Gastrocnemius medialis (tissue), 4 donors: Measurements from ENCODE around the gene MSLN. TPM values are rescaled to one million over a fixed set of nuclear protein-coding genes. Genes with fewer than 3 reads are reported as not detected.

Experiments
- ATAC-seq, 2 donors: fragments of 150-250 bp; one replicate each; pipeline ENCODE4 v1.9.1; 2016
- DNase-seq, 2 donors: peaks; one replicate each; pipeline ENCODE4 v3.0.0-alpha.2; 2019
- H3K27ac ChIP-seq, 4 donors: fragments of 200-600 bp; sonication (generic); 1 replicate in 1 of 4; 2 replicates in 3 of 4; pipeline ENCODE4 v1.5.1; 2016 to 2018; ENCODE audit warnings: mild to moderate bottlenecking in 2 of 4, moderate library complexity in 1 of 4
- H3K27me3 ChIP-seq, 3 donors: fragments of 200-600 bp; sonication (generic) in 2 of 3; 1 replicate in 1 of 3; 2 replicates in 2 of 3; pipeline versions ENCODE4 v1.5.1 to v1.6.0; 2016 to 2019; ENCODE audit warnings: mild to moderate bottlenecking in 1 of 3, moderate library complexity in 1 of 3
- H3K36me3 ChIP-seq, 2 donors: fragments of 200-600 bp; sonication (generic) in 1 of 2; one replicate each; pipeline ENCODE4 v1.5.1; 2017 to 2018
- H3K4me1 ChIP-seq, 2 donors: fragments of 200-600 bp; sonication (generic) in 1 of 2; one replicate each; pipeline ENCODE4 v1.5.1; 2016 to 2017; ENCODE audit warnings: mild to moderate bottlenecking in 2 of 2
- H3K4me3 ChIP-seq, 4 donors: fragments of 200-600 bp; sonication (generic) in 3 of 4; 1 replicate in 1 of 4; 2 replicates in 3 of 4; pipeline ENCODE4 v1.5.1; 2016 to 2019; ENCODE audit warnings: mild to moderate bottlenecking in 2 of 4
- H3K9me3 ChIP-seq, 3 donors: fragments of 200-600 bp; sonication (generic) in 2 of 3; 1 replicate in 1 of 3; 2 replicates in 2 of 3; pipeline ENCODE4 v1.5.1; 2016 to 2019
- CTCF ChIP-seq, 5 experiments: fragments of 450-650 bp in 3 of 5; fragments of 200-600 bp in 2 of 5; sonication (generic) in 2 of 5; IDR thresholded peaks in 4 of 5; conservative IDR thresholded peaks in 1 of 5; 1 replicate in 4 of 5; 2 replicates in 1 of 5; pipeline ENCODE4 v1.5.1; 2016 to 2019; ENCODE audit warnings: antibody characterized with exemption in 5 of 5, mild to moderate bottlenecking in 3 of 5, moderate library complexity in 3 of 5
- POLR2A ChIP-seq, 2 donors: fragments of 450-650 bp; IDR thresholded peaks; one replicate each; pipeline ENCODE4 v1.6.1; 2017; ENCODE audit warnings: antibody characterized with exemption in 2 of 2, mild to moderate bottlenecking in 2 of 2, moderate library complexity in 2 of 2
- in situ Hi-C, 4 donors: fragments of 200-750 bp; cut with MboI; loops; one replicate each; pipeline versions ENCODE4 v1.15.0 to v1.8.0; 2017; ENCODE audit warnings: low sequenced_read_pairs in 4 of 4
- intact Hi-C: fragments of 100-400 bp; cut with DNase I; formaldehyde crosslinking; loops from one replicate; pipeline ENCODE4 v1.15.1; 2023; ENCODE audit warnings: low total_unique reads
- total RNA-seq, 4 donors: library from RNA; depleted of rRNA; stranded (reverse); fragments of >200 nt; gene quantifications; one replicate each; pipeline versions ENCODE4 v1.1.0 to v1.2.3, GENCODE V29; 2016

Gene MSLN
- total RNA-seq, 4 donors from 2014 or later: not detected

GRCh38 chr16:734208-734980 is 26.1 kb upstream of the MSLN start:
- intact Hi-C loops (no loop called here), in situ Hi-C loops (no loop called here)
- TF ChIP-seq POLR2A (IDR thresholded peaks at IDR 0.05) (no peak), CTCF (IDR thresholded peaks at IDR 0.05 in 4 of 5, conservative IDR thresholded peaks at IDR 0.05 in 1 of 5) (no peak)
- no peak overlapping the region for H3K4me3 ChIP-seq
- no peaks in the 10 kb centered on the region for H3K27me3 ChIP-seq
- no peaks in the 10 kb centered on the region for H3K9me3 ChIP-seq
- H3K27ac ChIP-seq: no peak overlapping the region
- H3K36me3 ChIP-seq: peaks cover 0 to 68% of the 10 kb centered on the region in 2 donors
- no peaks in the 10 kb centered on the region for H3K4me1 ChIP-seq
- DNase-seq (no peak), ATAC-seq (no peak)

DNA sequence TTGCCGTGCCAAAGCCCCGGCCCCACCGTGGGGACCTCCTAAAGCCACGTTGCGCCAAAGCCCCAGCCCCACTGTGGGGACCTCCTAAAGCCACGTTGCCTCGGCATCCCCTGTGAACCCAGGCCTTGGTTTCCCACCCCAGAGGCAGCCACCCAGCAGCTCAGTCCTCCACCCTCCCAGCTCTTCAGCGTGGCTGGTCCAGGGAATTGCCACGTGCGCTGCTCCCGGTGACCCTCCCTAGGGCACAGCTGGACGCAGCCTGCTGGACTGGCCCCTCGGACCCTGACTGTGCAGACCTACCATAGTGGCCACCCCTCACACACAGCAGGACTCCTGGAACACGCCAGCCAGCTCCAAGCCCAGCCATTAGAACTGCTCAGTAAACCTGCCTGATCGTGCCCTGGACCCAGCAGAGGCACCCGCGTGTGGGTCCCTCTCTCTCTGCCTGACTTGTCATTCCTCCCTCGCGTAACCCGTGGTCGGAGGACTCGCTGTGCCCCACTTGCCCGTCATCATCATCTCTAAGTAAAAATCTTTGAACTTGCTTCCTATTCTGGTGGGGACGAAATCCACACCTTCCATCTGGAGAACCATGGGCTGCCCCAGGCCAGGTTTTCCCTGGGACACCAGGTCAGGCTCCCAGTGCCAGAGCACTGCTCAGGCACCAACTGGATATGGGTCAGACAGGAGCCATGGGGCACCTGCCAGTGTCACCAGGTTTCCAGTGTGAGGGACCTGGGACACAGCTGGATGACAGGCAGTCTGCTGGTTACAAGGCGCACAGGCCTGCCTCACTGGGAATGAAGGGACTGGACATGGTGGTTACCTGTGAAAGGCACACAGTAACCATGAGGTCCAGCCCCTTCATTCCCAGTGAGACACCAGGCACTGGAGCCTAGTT is 25.3 kb upstream of the MSLN start:
- no peak overlapping the region for H3K4me3 ChIP-seq

GRCh38 chr16:735982-736453 is 24.5 kb upstream of the MSLN start:
- peaks cover 7 to 8% of the 10 kb centered on the region in 2 donors for H3K4me1 ChIP-seq
- no peaks in the 10 kb centered on the region for H3K27me3 ChIP-seq
- ATAC-seq (no peak), DNase-seq (no peak)
- H3K9me3 ChIP-seq: no peaks in the 10 kb centered on the region
- TF ChIP-seq CTCF (IDR thresholded peaks at IDR 0.05 in 4 of 5, conservative IDR thresholded peaks at IDR 0.05 in 1 of 5) (no peak), POLR2A (IDR thresholded peaks at IDR 0.05) (no peak)
- intact Hi-C loops (no loop called here), in situ Hi-C loops (no loop called here)
- H3K36me3 ChIP-seq: peaks cover 0 to 62% of the 10 kb centered on the region in 2 donors
- H3K4me3 ChIP-seq: no peak overlapping the region
- no peak overlapping the region for H3K27ac ChIP-seq

More for the DNA sequence above, 25.3 kb upstream of the MSLN start:
- intact Hi-C loops: no loop called here
- no peak for TF ChIP-seq POLR2A (IDR thresholded peaks at IDR 0.05)
- TF ChIP-seq CTCF (IDR thresholded peaks at IDR 0.05 in 4 of 5, conservative IDR thresholded peaks at IDR 0.05 in 1 of 5): no peak
- peaks cover 7% of the 10 kb centered on the region in 2 donors for H3K4me1 ChIP-seq
- H3K9me3 ChIP-seq: no peaks in the 10 kb centered on the region
- no peaks in the 10 kb centered on the region for H3K27me3 ChIP-seq
- in situ Hi-C loops: no loop called here
- no peak for ATAC-seq
- H3K27ac ChIP-seq: no peak overlapping the region
- DNase-seq: no peak
- peaks cover 0 to 68% of the 10 kb centered on the region in 2 donors for H3K36me3 ChIP-seq

DNA sequence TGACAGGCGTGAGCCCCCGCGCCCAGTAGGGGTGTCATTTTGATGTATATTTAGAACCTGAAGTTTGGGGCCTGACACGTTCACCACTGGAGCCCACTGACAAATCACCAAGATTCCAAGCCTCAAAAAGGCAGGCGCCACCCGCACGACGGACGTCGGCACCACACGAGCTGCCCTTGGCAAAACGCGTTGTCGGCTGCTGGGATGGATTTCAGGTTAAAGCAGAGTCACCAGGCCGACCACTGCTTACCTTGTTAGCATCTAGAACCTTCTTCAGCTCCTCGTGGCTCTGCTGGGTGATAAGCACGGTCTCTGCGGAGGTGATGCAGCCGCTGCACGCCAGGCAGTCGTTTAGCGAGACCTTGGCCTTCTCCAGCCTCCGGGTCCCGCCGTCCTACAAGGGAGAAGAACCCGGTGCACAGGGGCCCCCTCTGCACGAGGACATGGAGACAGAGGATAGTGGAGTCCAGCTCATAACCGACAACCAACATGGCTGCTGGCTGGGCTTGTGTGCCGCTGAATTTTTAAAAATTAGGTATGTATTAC is 23.5 kb upstream of the MSLN start:
- intact Hi-C loops: no loop called here
- ATAC-seq: no peak
- H3K36me3 ChIP-seq: peaks cover 0 to 60% of the 10 kb centered on the region in 2 donors
- no peak overlapping the region for H3K4me3 ChIP-seq
- peaks cover 11% of the 10 kb centered on the region in 2 donors for H3K4me1 ChIP-seq
- TF ChIP-seq POLR2A (IDR thresholded peaks at IDR 0.05) (no peak), CTCF (IDR thresholded peaks at IDR 0.05 in 4 of 5, conservative IDR thresholded peaks at IDR 0.05 in 1 of 5) (no peak)
- no peaks in the 10 kb centered on the region for H3K27me3 ChIP-seq
- H3K27ac ChIP-seq: no peak overlapping the region
- DNase-seq: no peak
- H3K9me3 ChIP-seq: no peaks in the 10 kb centered on the region
- in situ Hi-C loops: no loop called here
